ENCODE measurements around the gene SLC25A33. TPM values are rescaled to one million over a fixed set of nuclear protein-coding genes. Genes with fewer than 3 reads are reported as not detected.

SLC25A33 gene
- total RNA-seq, 2 donors from 2014 or later, result 7.2 to 8.8 TPM

Other genes starting within 250 kb of the SLC25A33 start
- 10 to 100 TPM; 16.8 to 19.1 TPM for gene SPSB1, start 246.6 kb upstream of the SLC25A33 start, total RNA-seq
- 10 to 100 TPM; 18.5 to 21.2 TPM for gene TMEM201, start 49.4 kb downstream of the SLC25A33 start, total RNA-seq
- gene PIK3CD, start 112.3 kb downstream of the SLC25A33 start, total RNA-seq, result 1 to 10 TPM; 4.4 to 7.4 TPM

Data from left cardiac atrium (tissue), 2 donors.